Adrenal gland (tissue), 12 donors: Measurements from ENCODE around the gene NUP160. TPM values are rescaled to one million over a fixed set of nuclear protein-coding genes. Genes with fewer than 3 reads are reported as not detected.
"Not testable (repeated sequence)": the region's sequence is repeated elsewhere in the genome, so short reads cannot be mapped to it uniquely, and the experiment has no call there.

Experiments used
- DNase-seq, 7 donors: peaks; one replicate each; pipeline ENCODE4 v3.0.0-alpha.2; 2019 to 2020
- H3K27ac ChIP-seq, 5 donors: fragments of 200-600 bp; sonication (generic) in 4 of 5; 1 replicate in 3 of 5; 2 replicates in 2 of 5; pipeline versions ENCODE4 v1.5.1 to v1.8.0; 2016 to 2020; ENCODE audit warnings: mild to moderate bottlenecking in 1 of 5
- H3K27me3 ChIP-seq: fragments of 200-600 bp; 2 replicates; pipeline ENCODE4 v1.8.0; 2021
- H3K36me3 ChIP-seq, 2 donors: fragments of 200-600 bp; replicated peaks in 1 of 2; 1 replicate in 1 of 2; 2 replicates in 1 of 2; pipeline versions ENCODE4 v1.5.1 to v1.8.0; 2018 to 2022
- H3K4me1 ChIP-seq, 2 donors: fragments of 200-600 bp; replicated peaks in 1 of 2; 1 replicate in 1 of 2; 2 replicates in 1 of 2; pipeline versions ENCODE4 v1.5.1 to v1.8.0; 2018 to 2021
- H3K4me3 ChIP-seq, 4 donors: fragments of 200-600 bp; sonication (generic) in 3 of 4; one replicate each; pipeline ENCODE4 v1.5.1; 2016 to 2018
- H3K9me3 ChIP-seq, 3 donors: fragments of 200-600 bp; sonication (generic) in 1 of 3; replicated peaks in 1 of 3; 1 replicate in 2 of 3; 2 replicates in 1 of 3; pipeline versions ENCODE4 v1.5.1 to v1.8.0; 2016 to 2021
- CTCF ChIP-seq, 6 experiments: fragments of 450-650 bp in 4 of 6; fragments of 200-600 bp in 2 of 6; sonication (generic) in 1 of 6; IDR thresholded peaks; 1 replicate in 5 of 6; 2 replicates in 1 of 6; pipeline versions ENCODE4 v1.5.1 to v1.8.0; 2016 to 2021; ENCODE audit warnings: antibody characterized with exemption in 6 of 6, mild to moderate bottlenecking in 2 of 6, moderate library complexity in 1 of 6
- POLR2A ChIP-seq, 2 donors: fragments of 450-650 bp; IDR thresholded peaks; one replicate each; pipeline ENCODE4 v1.6.1; 2017; ENCODE audit warnings: antibody characterized with exemption in 2 of 2, mild to moderate bottlenecking in 2 of 2, moderate library complexity in 1 of 2
- WGBS, 4 donors: extraction: QIAGEN DNeasy Blood & Tissue Kit in 2 of 4; methylation state at CpG; one replicate each; pipeline versions ENCODE4 v1.1.5 to v1.1.7; 2013 to 2017; 5-methylcytosine and 5-hydroxymethylcytosine counted together
- intact Hi-C, 2 donors: fragments of 100-400 bp; cut with DNase I; formaldehyde crosslinking; loops; one replicate each; pipeline versions ENCODE4 v1.14.1 to v1.15.0; 2022 to 2023
- polyA plus RNA-seq, 3 donors: library from polyadenylated mRNA; stranded (reverse); fragments of 200-250 nt in 2 of 3; fragments of 350-450 nt in 1 of 3; fragmentation: Illumina TruSeq in 1 of 3; extraction: RNeasy Lipid Tissue Mini Kit (QIAGEN cat#74804) in 1 of 3; gene quantifications; one replicate each; pipeline ENCODE4 v1.2.3, GENCODE V29; 2013 to 2014
- total RNA-seq, 9 donors: library from RNA; depleted of rRNA in 4 of 9; stranded (reverse); fragments of >200 nt in 4 of 9; fragments of 120-200 nt in 1 of 9; fragmentation: NEBNext Ultra II Directional in 1 of 9; extraction: Animal tissue kit (Norgen Biotek cat#: 25700) in 1 of 9; gene quantifications; one replicate each; pipeline versions ENCODE4 v1.1.0 to v1.2.4, GENCODE V29; 2013 to 2023
- donor health status: healthy with polysubstance abuse.
- donor health status: Bipolar disorder and iron deficiency.
- donor health status: DM: yes; HTN: yes; CAD: no.
- donor health status: DM: no; HTN: no; CAD: no.
- donor health status: DM: no; HTN: no; CAD: no.
- donor health status: DM: yes; HTN: yes; CAD: no.

The NUP160 gene
- total and polyA plus RNA-seq, 12 donors = 10.1 to 29.8 (median 21.4) TPM

GRCh38 chr11:47778878-47779483 is 69.2 kb downstream of the NUP160 start:
- whole genome bisulfite sequencing, 4 donors = 83 to 86% (median 85%) methylated on average over 7 of the region's 7 CpGs

GRCh38 chr11:47775240-47775869 is 72.8 kb downstream of the NUP160 start:
- Histone ChIP-seq H3K36me3 (peaks cover 0 to 36% of the 10 kb centered on the region in 2 donors), H3K9me3 (no peaks in the 10 kb centered on the region), H3K4me1 (no peaks in the 10 kb centered on the region), H3K27me3 (no peaks in the 10 kb centered on the region), H3K27ac (no peak overlapping the region), H3K4me3 (no peak overlapping the region)
- no peak for TF ChIP-seq POLR2A (IDR thresholded peaks at IDR 0.05)
- no peak for TF ChIP-seq CTCF (IDR thresholded peaks at IDR 0.05)
- WGBS, 4 donors = 74 to 87% (median 82%) methylated on average over 8 of the region's 8 CpGs
- DNase-seq = no peak
- intact Hi-C loops = no loop called here

More at GRCh38 chr11:47778878-47779483, 69.2 kb downstream of the NUP160 start:
- no peak overlapping the region for H3K27ac ChIP-seq
- peaks cover 0 to 69% of the 10 kb centered on the region in 2 donors for H3K36me3 ChIP-seq
- H3K9me3 ChIP-seq = no peaks in the 10 kb centered on the region
- no peak overlapping the region for H3K4me3 ChIP-seq
- DNase-seq = no peak
- H3K27me3 ChIP-seq = no peaks in the 10 kb centered on the region
- H3K4me1 ChIP-seq = no peaks in the 10 kb centered on the region
- no peak for TF ChIP-seq CTCF (IDR thresholded peaks at IDR 0.05)
- TF ChIP-seq POLR2A (IDR thresholded peaks at IDR 0.05) = no peak
- intact Hi-C loops = no loop called here

GRCh38 chr11:47773882-47774281 is 74.3 kb downstream of the NUP160 start:
- no peaks in the 10 kb centered on the region for H3K27me3 ChIP-seq
- DNase-seq = no peak
- no peaks in the 10 kb centered on the region for H3K4me1 ChIP-seq
- no peak for TF ChIP-seq CTCF (IDR thresholded peaks at IDR 0.05)
- no peaks in the 10 kb centered on the region for H3K9me3 ChIP-seq
- H3K4me3 ChIP-seq = no peak overlapping the region
- H3K36me3 ChIP-seq = peaks cover 0 to 21% of the 10 kb centered on the region in 2 donors
- WGBS, 4 donors = 90 to 98% (median 93%) methylated on average over 3 of the region's 3 CpGs
- intact Hi-C loops = no loop called here
- no peak overlapping the region for H3K27ac ChIP-seq

GRCh38 chr11:47769556-47769955 is 78.6 kb downstream of the NUP160 start:
- not testable (repeated sequence) for H3K9me3 ChIP-seq, H3K27ac ChIP-seq, H3K36me3 ChIP-seq, DNase-seq, H3K4me3 ChIP-seq, H3K27me3 ChIP-seq
- WGBS, 4 donors = 82 to 93% (median 88%) methylated on average over 14 of the region's 14 CpGs
- intact Hi-C loops = loop anchor here in 1 of 2 donors (10.0 kb wide), 1 partner anchor 75 kb away; the partner anchor contains the start of gene NUP160
- peaks cover 6 to 17% of the 10 kb centered on the region in 2 donors for H3K4me1 ChIP-seq
